ENCODE data around the gene DENND4B.

DENND4B gene

DNA sequence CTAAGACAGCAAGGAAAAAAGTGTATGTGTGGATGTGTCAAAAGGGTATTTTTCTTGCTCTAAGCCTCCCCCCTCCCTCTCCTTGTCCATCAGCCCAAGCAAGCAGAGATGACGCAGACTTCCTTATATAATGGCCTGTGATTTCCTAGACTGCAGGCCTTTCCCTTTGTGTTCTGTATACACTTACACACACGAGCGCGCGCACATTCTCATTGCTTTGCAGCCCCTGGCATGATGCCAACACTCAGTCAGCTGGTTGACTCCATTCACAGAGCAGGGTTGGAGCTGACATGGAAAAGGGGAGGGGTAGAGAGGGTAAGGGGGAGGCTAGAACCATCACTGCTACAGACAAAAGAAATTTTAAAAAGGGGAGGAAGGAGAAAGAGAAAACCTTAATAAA, 65.6 kb downstream of the DENND4B start:
- peak; percentile 96 for DNase-seq

DNA sequence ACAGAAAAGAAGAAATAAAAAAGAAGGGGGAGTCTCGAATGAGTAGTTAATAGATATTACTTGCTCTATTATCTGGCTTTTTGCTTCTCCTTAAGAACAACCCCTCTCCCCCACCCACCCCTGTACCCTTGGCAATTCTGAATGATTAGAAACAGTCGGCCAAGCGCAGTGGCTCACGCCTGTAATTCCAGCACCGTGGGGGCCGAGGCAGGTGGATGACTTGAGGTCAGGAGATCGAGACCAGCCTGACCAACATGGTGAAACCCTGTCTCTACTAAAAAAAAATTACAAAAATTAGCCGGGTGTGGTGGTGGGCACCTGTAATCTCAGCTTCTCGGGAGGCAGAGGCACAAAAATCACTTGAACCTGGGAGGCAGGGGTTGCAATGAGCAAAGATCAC, 66.5 kb downstream of the DENND4B start:
- no peak for DNase-seq
